Limb (tissue), 2 donors: ENCODE data around the gene TPPP3.

Experiments
- DNase-seq, 2 donors: peaks; one replicate each; pipeline ENCODE4 v3.0.0-alpha.2; 2016; ENCODE audit errors: extremely low spot score in 2 of 2

Gene TPPP3

GRCh38 chr16:67346341-67346740, 47.0 kb downstream of the TPPP3 start:
- no peak for DNase-seq

- no peak for DNase-seq
These were observed 47.9 kb downstream of the TPPP3 start for GRCh38 chr16:67345401-67345800.

- DNase-seq: no peak
These were observed 50.7 kb downstream of the TPPP3 start for GRCh38 chr16:67342616-67343015.

- no peak for DNase-seq
These were observed 52.0 kb downstream of the TPPP3 start for GRCh38 chr16:67341250-67341649.
